ENCODE data around the gene CCNY. TPM values are rescaled to one million over a fixed set of nuclear protein-coding genes. Genes with fewer than 3 reads are reported as not detected.

CCNY gene
- total and polyA plus RNA-seq, 2 of the 4 experiments (the other 2 are of a cell fraction) = 38.0 to 131 TPM

DNA sequence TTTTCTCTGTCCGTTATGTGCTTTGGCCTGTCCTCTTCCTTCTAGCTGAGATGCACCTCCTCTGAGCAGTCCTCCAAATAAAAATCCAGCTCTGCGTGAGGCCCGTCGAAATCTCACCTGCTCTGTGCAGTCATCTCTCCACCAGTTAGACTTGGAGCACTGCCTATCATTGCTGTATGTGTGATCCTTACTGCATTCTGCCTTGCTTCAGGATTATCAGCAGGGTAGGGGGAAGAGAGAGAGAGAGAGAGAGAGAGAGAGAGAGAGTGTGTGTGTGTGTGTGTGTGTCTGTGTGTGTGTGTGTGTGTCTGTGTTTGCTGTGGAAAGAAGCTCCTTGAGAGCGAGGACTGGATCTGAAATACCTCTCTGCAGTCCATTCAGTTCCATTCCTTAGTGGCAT, 129.4 kb downstream of the CCNY start:
- POLR2A ChIA-PET (ENCODE audit: unreplicated experiment) = no interaction called here
- in situ Hi-C loops (cut with MboI; ENCODE audit: low sequenced_read_pairs) = no loop called here
- no peak overlapping the region for H3K9ac ChIP-seq (ENCODE audit: low read depth, low read length)
- H3K4me3 ChIP-seq (ENCODE audit: insufficient read depth, low read depth, low read length) = no peak overlapping the region
- no peak overlapping the region for H3K56ac ChIP-seq (ENCODE audit: extremely low read depth, insufficient read depth, low read length)
- no peak overlapping the region for H3K14ac ChIP-seq (replicated peaks; ENCODE audit: low read depth, low read length)
- no peak overlapping the region for H3K27ac ChIP-seq (ENCODE audit: insufficient read depth, low read length)
- H3K4me1 ChIP-seq (ENCODE audit: control insufficient read depth, insufficient read depth, low read length) = peaks cover 31% of the 10 kb centered on the region
- no peak overlapping the region for H2BK5ac ChIP-seq (ENCODE audit: low read depth, low read length, poor library complexity, severe bottlenecking)
- peaks cover 51 to 95% of the 10 kb centered on the region in 2 experiments for H3K79me1 ChIP-seq (ENCODE audit: low read depth in 1 of 2, low read length in 2 of 2)
- WGBS, 2 experiments (ENCODE audit: extremely low coverage in 2 of 2, insufficient read length in 1 of 2) = no CpG with 5 or more reads among the region's 5 CpGs
- H2AK9ac ChIP-seq (replicated peaks; ENCODE audit: low read depth, low read length, poor library complexity) = no peak overlapping the region
- H3K4ac ChIP-seq (ENCODE audit: low read depth, low read length) = no peak overlapping the region
- no peak overlapping the region for H2AFZ ChIP-seq (replicated peaks; ENCODE audit: low read length, poor library complexity)
- H4K20me1 ChIP-seq (ENCODE audit: insufficient read depth, low read length) = peaks cover 100% of the 10 kb centered on the region
- no peak overlapping the region for H2BK20ac ChIP-seq (ENCODE audit: low read depth, low read length)
- DNase-seq (no peak), ATAC-seq (ENCODE audit: low read depth) (no peak)
- dilution Hi-C loops (cut with HindIII; ENCODE audit: low sequenced_read_pairs, unreplicated experiment) = no loop called here
- no peak overlapping the region for H4K5ac ChIP-seq (ENCODE audit: low read depth, low read length)
- H3K36me3 ChIP-seq (ENCODE audit: control insufficient read depth, insufficient read depth, low read length) = no peaks in the 10 kb centered on the region
- H4K91ac ChIP-seq (ENCODE audit: insufficient read depth, low read depth, low read length) = no peak overlapping the region
- BruUV-seq (replicated peaks) = no TSS peak
- intact Hi-C loops (cut with micrococcal nuclease) = no loop called here
- H2BK120ac ChIP-seq (ENCODE audit: low read depth, low read length) = no peak overlapping the region
- TF ChIP-seq NFE2L2 (IDR thresholded peaks at IDR 0.05; ENCODE audit: low read depth, low read length) = no peak
- TF ChIP-seq, protein P1, sequence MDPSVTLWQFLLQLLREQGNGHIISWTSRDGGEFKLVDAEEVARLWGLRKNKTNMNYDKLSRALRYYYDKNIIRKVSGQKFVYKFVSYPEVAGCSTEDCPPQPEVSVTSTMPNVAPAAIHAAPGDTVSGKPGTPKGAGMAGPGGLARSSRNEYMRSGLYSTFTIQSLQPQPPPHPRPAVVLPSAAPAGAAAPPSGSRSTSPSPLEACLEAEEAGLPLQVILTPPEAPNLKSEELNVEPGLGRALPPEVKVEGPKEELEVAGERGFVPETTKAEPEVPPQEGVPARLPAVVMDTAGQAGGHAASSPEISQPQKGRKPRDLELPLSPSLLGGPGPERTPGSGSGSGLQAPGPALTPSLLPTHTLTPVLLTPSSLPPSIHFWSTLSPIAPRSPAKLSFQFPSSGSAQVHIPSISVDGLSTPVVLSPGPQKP (IDR thresholded peaks at IDR 0.05; ENCODE audit: borderline replicate concordance, low read depth, low read length) = no peak
- TF ChIP-seq RFX5 (IDR thresholded peaks at IDR 0.05; ENCODE audit: low read depth, low read length) = no peak
- TF ChIP-seq SMC3 (IDR thresholded peaks at IDR 0.05; ENCODE audit: low read depth, low read length) = no peak
- TF ChIP-seq MAFK (IDR thresholded peaks at IDR 0.05; ENCODE audit: low read depth, low read length) = no peak
- no peak for TF ChIP-seq POLR2A (IDR thresholded peaks at IDR 0.05; ENCODE audit: low read depth, low read length)
- TF ChIP-seq MAZ (IDR thresholded peaks at IDR 0.05; ENCODE audit: borderline replicate concordance, low read depth, low read length) = no peak
- no peak for TF ChIP-seq FOS (IDR thresholded peaks at IDR 0.05; ENCODE audit: low read depth, low read length)
- TF ChIP-seq RCOR1 (IDR thresholded peaks at IDR 0.05; ENCODE audit: insufficient replicate concordance, low read length) = no peak
- TF ChIP-seq CEBPB (IDR thresholded peaks at IDR 0.05; ENCODE audit: low read depth, low read length) = no peak
- TF ChIP-seq CHD1 (IDR thresholded peaks at IDR 0.05; ENCODE audit: low read depth, low read length) = no peak
- TF ChIP-seq, protein P2, sequence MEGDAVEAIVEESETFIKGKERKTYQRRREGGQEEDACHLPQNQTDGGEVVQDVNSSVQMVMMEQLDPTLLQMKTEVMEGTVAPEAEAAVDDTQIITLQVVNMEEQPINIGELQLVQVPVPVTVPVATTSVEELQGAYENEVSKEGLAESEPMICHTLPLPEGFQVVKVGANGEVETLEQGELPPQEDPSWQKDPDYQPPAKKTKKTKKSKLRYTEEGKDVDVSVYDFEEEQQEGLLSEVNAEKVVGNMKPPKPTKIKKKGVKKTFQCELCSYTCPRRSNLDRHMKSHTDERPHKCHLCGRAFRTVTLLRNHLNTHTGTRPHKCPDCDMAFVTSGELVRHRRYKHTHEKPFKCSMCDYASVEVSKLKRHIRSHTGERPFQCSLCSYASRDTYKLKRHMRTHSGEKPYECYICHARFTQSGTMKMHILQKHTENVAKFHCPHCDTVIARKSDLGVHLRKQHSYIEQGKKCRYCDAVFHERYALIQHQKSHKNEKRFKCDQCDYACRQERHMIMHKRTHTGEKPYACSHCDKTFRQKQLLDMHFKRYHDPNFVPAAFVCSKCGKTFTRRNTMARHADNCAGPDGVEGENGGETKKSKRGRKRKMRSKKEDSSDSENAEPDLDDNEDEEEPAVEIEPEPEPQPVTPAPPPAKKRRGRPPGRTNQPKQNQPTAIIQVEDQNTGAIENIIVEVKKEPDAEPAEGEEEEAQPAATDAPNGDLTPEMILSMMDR (conservative IDR thresholded peaks at IDR 0.05; ENCODE audit: low read depth, low read length) = no peak
- TF ChIP-seq BHLHE40 (IDR thresholded peaks at IDR 0.05; ENCODE audit: low read depth, low read length) = no peak
- no peak overlapping the region for H3K4me2 ChIP-seq (ENCODE audit: low read depth, low read length)
- CTCF ChIA-PET = no interaction called here
- H3K27me3 ChIP-seq (ENCODE audit: control insufficient read depth, insufficient read depth, low read length) = no peaks in the 10 kb centered on the region
- H4K8ac ChIP-seq (ENCODE audit: low read depth in 2 of 2, low read length in 2 of 2) = no peak overlapping the region
- peak overlapping the region; percentile 43; the same call in 1 of the 2 replicates for H3K23ac ChIP-seq (ENCODE audit: low read depth, low read length)
- H2AK5ac ChIP-seq (ENCODE audit: low read depth, low read length) = peak overlapping the region; percentile 32; the same call in 1 of the 2 replicates
- no peak overlapping the region for H3K18ac ChIP-seq (ENCODE audit: low read depth, low read length)
- no peaks in the 10 kb centered on the region for H3K9me3 ChIP-seq (ENCODE audit: control insufficient read depth, insufficient read depth, low read length)
- H2BK15ac ChIP-seq (ENCODE audit: low read depth, low read length) = no peak overlapping the region
- H3K9me1 ChIP-seq (ENCODE audit: insufficient read depth, low read length) = peaks cover 49% of the 10 kb centered on the region
